Muscle of leg (tissue), 11 donors: ENCODE measurements around the gene TMEM39A. TPM values are rescaled to one million over a fixed set of nuclear protein-coding genes. Genes with fewer than 3 reads are reported as not detected.
A peak's percentile ranks its signal among the peaks of the same experiment; 100 is the strongest.

Source experiments
- DNase-seq: peaks from one replicate; pipeline ENCODE4 v3.0.0; 2013
- H3K27ac ChIP-seq: one replicate; pipeline ENCODE4 v1.5.1; 2013; ENCODE audit warnings: mild to moderate bottlenecking, low read length, control low read depth
- H3K27me3 ChIP-seq: one replicate; pipeline ENCODE4 v1.6.1; 2013; ENCODE audit warnings: low read length; ENCODE audit not compliant: control insufficient read depth, insufficient read depth
- H3K36me3 ChIP-seq: one replicate; pipeline ENCODE4 v1.6.1; 2013; ENCODE audit warnings: low read length; ENCODE audit not compliant: control insufficient read depth, insufficient read depth
- H3K4me1 ChIP-seq: one replicate; pipeline ENCODE4 v1.6.1; 2013; ENCODE audit warnings: low read length; ENCODE audit not compliant: control insufficient read depth, insufficient read depth
- H3K4me3 ChIP-seq: one replicate; pipeline ENCODE4 v1.5.1; 2013; ENCODE audit warnings: low read length, control low read depth
- H3K9me3 ChIP-seq: replicated peaks from 2 replicates; pipeline ENCODE4 v1.6.1; 2013; ENCODE audit warnings: low read depth, low read length; ENCODE audit not compliant: control insufficient read depth
- WGBS: methylation state at CpG from one replicate; pipeline ENCODE4 v1.1.5; 2013; ENCODE audit warnings: missing lambda C conversion rate; ENCODE audit not compliant: insufficient coverage; 5-methylcytosine and 5-hydroxymethylcytosine counted together
- polyA plus RNA-seq, 8 donors: library from polyadenylated mRNA; unstranded; fragments of 120-200 nt; gene quantifications; one replicate each; pipeline versions ENCODE4 v1.2.1 to v1.2.3, GENCODE V29; 2013; ENCODE audit warnings: inconsistent platforms in 1 of 8, low replicate concordance in 1 of 8; ENCODE audit not compliant: insufficient read length in 8 of 8, insufficient read depth in 1 of 8
- total RNA-seq: library from RNA; stranded (reverse); fragments of 120-200 nt; gene quantifications from one replicate; pipeline ENCODE4 v1.2.4, GENCODE V29; 2013

The TMEM39A gene
- total and polyA plus RNA-seq, 9 donors = 35.7 to 51.1 (median 39.7) TPM

GRCh38 chr3:119497820-119498185 is 34.4 kb upstream of the TMEM39A start:
- H3K36me3 ChIP-seq = peaks cover 2% of the 10 kb centered on the region
- peaks cover 9% of the 10 kb centered on the region for H3K4me1 ChIP-seq
- H3K27ac ChIP-seq = peak overlapping the region; percentile 99
- WGBS = 2% methylated on average over 4 of the region's 8 CpGs
- peak; percentile 54 for DNase-seq
- no peaks in the 10 kb centered on the region for H3K9me3 ChIP-seq
- H3K4me3 ChIP-seq = peak overlapping the region; percentile 88
- no peaks in the 10 kb centered on the region for H3K27me3 ChIP-seq

GRCh38 chr3:119494597-119494996 is 31.2 kb upstream of the TMEM39A start:
- Histone ChIP-seq H3K9me3 (no peaks in the 10 kb centered on the region), H3K27me3 (no peaks in the 10 kb centered on the region), H3K4me1 (peaks cover 6% of the 10 kb centered on the region), H3K36me3 (peaks cover 21% of the 10 kb centered on the region), H3K27ac (no peak overlapping the region), H3K4me3 (no peak overlapping the region)
- WGBS = no CpG with 5 or more reads among the region's 2 CpGs
- no peak for DNase-seq

GRCh38 chr3:119492810-119493209 is 29.4 kb upstream of the TMEM39A start:
- no peaks in the 10 kb centered on the region for H3K9me3 ChIP-seq
- WGBS = 84% methylated on average over 2 of the region's 3 CpGs
- H3K27ac ChIP-seq = no peak overlapping the region
- H3K27me3 ChIP-seq = no peaks in the 10 kb centered on the region
- H3K4me1 ChIP-seq = no peaks in the 10 kb centered on the region
- no peak overlapping the region for H3K4me3 ChIP-seq
- DNase-seq = no peak
- peaks cover 33% of the 10 kb centered on the region for H3K36me3 ChIP-seq

GRCh38 chr3:119492128-119492527 is 28.7 kb upstream of the TMEM39A start:
- no peak for DNase-seq
- no peaks in the 10 kb centered on the region for H3K4me1 ChIP-seq
- peaks cover 36% of the 10 kb centered on the region for H3K36me3 ChIP-seq
- H3K4me3 ChIP-seq = no peak overlapping the region
- no peaks in the 10 kb centered on the region for H3K9me3 ChIP-seq
- H3K27me3 ChIP-seq = no peaks in the 10 kb centered on the region
- H3K27ac ChIP-seq = no peak overlapping the region
- no CpG with 5 or more reads among the region's 2 CpGs for WGBS

- Histone ChIP-seq H3K27ac (no peak overlapping the region), H3K36me3 (peaks cover 50% of the 10 kb centered on the region)
- no CpG with 5 or more reads among the region's 2 CpGs for WGBS
Measured at GRCh38 chr3:119490153-119490552, 26.7 kb upstream of the TMEM39A start.

GRCh38 chr3:119485563-119485962 is 22.1 kb upstream of the TMEM39A start:
- Histone ChIP-seq H3K36me3 (peaks cover 43% of the 10 kb centered on the region), H3K27me3 (no peaks in the 10 kb centered on the region), H3K4me3 (no peak overlapping the region), H3K4me1 (no peaks in the 10 kb centered on the region), H3K27ac (no peak overlapping the region), H3K9me3 (no peaks in the 10 kb centered on the region)
- no CpG with 5 or more reads among the region's 2 CpGs for WGBS
- DNase-seq = no peak

More at GRCh38 chr3:119490153-119490552, 26.7 kb upstream of the TMEM39A start:
- H3K27me3 ChIP-seq = no peaks in the 10 kb centered on the region
- DNase-seq = no peak
- H3K9me3 ChIP-seq = no peaks in the 10 kb centered on the region
- H3K4me3 ChIP-seq = no peak overlapping the region
- no peaks in the 10 kb centered on the region for H3K4me1 ChIP-seq

GRCh38 chr3:119483101-119483500 is 19.7 kb upstream of the TMEM39A start:
- DNase-seq = no peak
- peaks cover 28% of the 10 kb centered on the region for H3K36me3 ChIP-seq
- no peak overlapping the region for H3K4me3 ChIP-seq
- WGBS = 75% methylated on average over 1 of the region's 1 CpG
- H3K27me3 ChIP-seq = no peaks in the 10 kb centered on the region
- no peaks in the 10 kb centered on the region for H3K9me3 ChIP-seq
- no peaks in the 10 kb centered on the region for H3K4me1 ChIP-seq
- H3K27ac ChIP-seq = no peak overlapping the region

GRCh38 chr3:119481079-119481478 is 17.7 kb upstream of the TMEM39A start:
- no peak overlapping the region for H3K4me3 ChIP-seq
- DNase-seq = no peak
- no peaks in the 10 kb centered on the region for H3K9me3 ChIP-seq
- H3K36me3 ChIP-seq = peaks cover 25% of the 10 kb centered on the region
- no peaks in the 10 kb centered on the region for H3K27me3 ChIP-seq
- H3K27ac ChIP-seq = no peak overlapping the region
- no CpG with 5 or more reads among the region's 2 CpGs for WGBS
- H3K4me1 ChIP-seq = no peaks in the 10 kb centered on the region

GRCh38 chr3:119470866-119471265 is 7.5 kb upstream of the TMEM39A start:
- Histone ChIP-seq H3K9me3 (no peaks in the 10 kb centered on the region), H3K36me3 (peaks cover 16% of the 10 kb centered on the region), H3K27me3 (no peaks in the 10 kb centered on the region), H3K27ac (no peak overlapping the region), H3K4me3 (no peak overlapping the region), H3K4me1 (peaks cover 5% of the 10 kb centered on the region)
- 96% methylated on average over 2 of the region's 6 CpGs for WGBS
- DNase-seq = no peak

- Histone ChIP-seq H3K4me1 (peaks cover 5% of the 10 kb centered on the region), H3K36me3 (peaks cover 12% of the 10 kb centered on the region), H3K27ac (peak overlapping the region; percentile 37), H3K4me3 (peak overlapping the region; percentile 79), H3K27me3 (no peaks in the 10 kb centered on the region), H3K9me3 (no peaks in the 10 kb centered on the region)
- 11% methylated on average over 9 of the region's 16 CpGs for WGBS
- DNase-seq = peak; percentile 72
Measured at GRCh38 chr3:119469418-119470189, 6.2 kb upstream of the TMEM39A start.
